HG03103 (cell line): ENCODE measurements around the gene TMEM138.

Experiments used
- ATAC-seq: cut with Tn5 transposase; IDR thresholded peaks from one replicate; pipeline ENCODE4 v1.9.1; 2021; ENCODE audit warnings: low read depth; ENCODE audit not compliant: unreplicated experiment

TMEM138 gene

DNA sequence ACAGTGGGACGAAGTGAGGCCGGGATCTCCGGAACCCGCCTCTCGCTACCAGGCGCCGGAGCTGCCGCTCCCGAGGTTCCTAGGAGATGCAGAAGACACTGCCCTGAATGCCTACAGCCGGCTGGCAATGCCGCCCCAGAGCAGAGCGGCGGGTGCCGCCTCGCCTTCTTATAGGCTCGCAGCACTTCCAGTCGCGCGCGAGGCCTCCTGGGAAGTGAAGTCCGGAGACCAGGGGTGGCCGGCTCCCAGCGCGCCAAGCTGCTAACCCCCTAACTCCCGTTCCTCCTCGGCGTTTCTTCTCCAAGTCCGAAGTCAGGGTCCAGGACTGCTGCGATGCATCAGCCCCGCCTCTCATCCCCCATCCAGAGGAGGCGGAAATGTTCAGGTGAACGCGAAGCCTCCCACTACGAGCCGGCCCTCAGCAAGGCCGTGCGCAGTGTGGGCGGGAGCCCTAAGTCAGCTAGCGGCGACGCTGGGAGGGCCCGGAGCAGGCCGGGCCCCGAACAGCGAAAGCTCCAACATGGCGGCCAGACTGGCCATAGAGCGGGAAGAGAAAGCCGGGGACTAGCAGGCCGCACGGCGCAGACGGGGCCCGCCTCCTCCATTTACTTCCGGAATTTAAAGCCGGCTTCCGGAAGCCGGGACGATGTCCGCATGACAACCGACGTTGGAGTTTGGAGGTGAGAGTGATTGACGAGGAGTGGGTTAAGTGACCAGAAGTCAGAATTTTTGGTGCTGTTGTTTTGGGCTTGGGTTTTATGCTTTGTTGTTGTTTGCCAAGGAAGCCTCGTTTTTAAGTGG lies at the start of gene TMEM138, which contains the start of gene CYB561A3:
TSS of gene TMEM138 (plus strand) at position 634 of the 801 bp plus-strand sequence. CDS start 2,017 bp downstream, outside the sequence.
TSS of gene CYB561A3 (minus strand) at position 142 of the 801 bp plus-strand sequence. CDS start 5,169 bp downstream, outside the sequence.
- peak; percentile 75 for ATAC-seq

- no peak for ATAC-seq
Measured at GRCh38 chr11:61315260-61315659, 46.9 kb upstream of the TMEM138 start.

DNA sequence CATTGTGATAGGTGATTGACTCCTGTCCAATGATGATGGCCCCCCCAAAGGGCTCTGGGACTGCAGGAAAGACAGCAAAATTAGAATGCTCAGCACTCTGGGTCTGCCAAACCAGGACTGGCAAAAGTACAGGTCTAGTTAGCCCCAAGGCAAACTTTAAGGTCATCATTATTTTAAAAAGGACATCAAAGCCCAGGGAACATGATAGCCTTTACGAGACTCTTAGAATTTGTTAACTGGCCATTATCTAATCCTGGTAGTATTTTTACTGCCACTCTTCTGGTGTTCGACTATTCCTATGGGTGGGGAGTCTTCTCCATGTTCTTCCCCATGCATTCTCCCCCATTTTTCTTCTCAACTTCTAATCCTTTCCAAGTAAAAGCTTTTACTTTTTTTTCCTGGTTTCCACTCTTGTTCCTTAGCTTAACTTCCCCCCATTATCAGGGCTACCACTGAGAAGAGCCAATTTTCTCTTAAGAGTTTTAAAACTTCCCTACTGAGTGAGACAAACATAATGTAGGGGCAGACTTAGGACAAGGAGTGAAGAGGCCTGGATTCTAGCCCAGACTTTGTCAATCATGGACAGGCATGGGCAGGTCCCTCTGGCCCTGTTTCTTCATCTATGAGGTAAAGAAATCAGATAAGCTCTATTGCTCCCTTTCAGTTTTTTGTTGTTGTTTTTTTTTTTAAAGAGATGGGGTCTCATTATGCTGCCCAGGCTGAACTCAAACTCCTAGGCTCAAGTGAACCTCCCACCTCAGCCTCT lies 36.3 kb upstream of the TMEM138 start:
- ATAC-seq: no peak

GRCh38 chr11:61327669-61328071 lies 34.5 kb upstream of the TMEM138 start:
- no peak for ATAC-seq

GRCh38 chr11:61328351-61328750 lies 33.8 kb upstream of the TMEM138 start:
- ATAC-seq: no peak

GRCh38 chr11:61329871-61330270 lies 32.3 kb upstream of the TMEM138 start:
- no peak for ATAC-seq

DNA sequence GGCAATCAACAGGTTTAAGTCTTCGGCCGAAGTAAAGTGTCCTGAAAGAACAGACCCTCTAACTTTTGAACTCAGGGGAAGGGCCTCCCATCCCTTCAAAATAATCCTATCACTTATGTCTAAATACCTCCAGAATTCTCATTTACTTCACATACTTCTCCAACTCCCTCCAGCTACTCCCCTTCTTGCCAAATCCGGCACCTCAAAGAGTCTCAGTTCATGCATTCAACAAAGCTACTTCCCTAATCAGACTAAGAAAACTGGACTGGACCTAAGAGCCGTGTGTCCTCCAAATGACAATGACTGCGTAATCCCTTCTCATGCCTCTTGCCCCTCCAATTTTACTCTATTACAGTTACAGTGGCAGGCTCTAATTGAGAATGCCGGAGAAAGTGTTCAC lies 30.5 kb upstream of the TMEM138 start:
- ATAC-seq: no peak

- ATAC-seq: no peak
Measured at GRCh38 chr11:61332281-61332796, 29.8 kb upstream of the TMEM138 start.

DNA sequence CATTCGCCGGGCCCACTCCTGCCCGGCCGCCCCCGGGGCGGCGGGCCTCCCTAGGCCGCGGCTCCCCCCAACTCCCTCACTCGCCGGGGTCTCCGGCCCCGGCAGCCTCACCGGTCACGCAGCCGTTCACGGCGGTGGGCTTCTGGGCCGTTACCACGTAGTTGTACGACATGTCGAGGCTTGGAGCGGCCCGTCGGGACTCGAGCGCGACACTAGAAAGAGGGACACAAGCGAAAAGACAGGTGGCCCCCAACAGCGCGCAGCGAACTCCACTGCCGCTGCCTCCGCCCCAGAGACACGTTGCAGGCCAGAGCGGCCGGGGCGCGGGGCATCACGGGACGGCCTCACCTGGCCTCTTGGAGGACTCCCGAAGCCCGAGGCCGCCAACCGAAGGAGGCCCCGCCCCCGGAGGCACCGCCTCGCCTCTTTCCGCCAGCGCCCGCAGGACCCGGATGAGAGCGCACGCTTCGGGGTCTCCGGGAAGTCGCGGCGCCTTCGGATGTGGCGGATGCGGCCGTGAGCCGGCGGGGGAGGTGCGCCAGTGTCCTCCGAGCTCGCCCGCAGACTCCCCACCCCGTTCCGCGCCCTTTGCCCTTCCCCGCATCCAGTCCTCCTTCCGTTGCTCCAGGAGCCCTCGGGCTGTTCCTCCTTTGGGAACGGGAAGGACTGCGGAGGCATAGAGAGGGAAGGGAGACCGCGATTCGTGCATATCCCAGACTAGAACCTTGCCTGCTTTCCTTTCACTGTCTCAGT lies 29.2 kb upstream of the TMEM138 start, which contains the start of the genes DDB1 and TKFC:
TSS of gene DDB1 (minus strand) at position 309 of the 753 bp plus-strand sequence. CDS start at position 172, 137 bp downstream.
TSS of gene TKFC (plus strand) at position 432 of the 753 bp plus-strand sequence. CDS start 1,501 bp downstream, outside the sequence.
- ATAC-seq: peak; percentile 82

DNA sequence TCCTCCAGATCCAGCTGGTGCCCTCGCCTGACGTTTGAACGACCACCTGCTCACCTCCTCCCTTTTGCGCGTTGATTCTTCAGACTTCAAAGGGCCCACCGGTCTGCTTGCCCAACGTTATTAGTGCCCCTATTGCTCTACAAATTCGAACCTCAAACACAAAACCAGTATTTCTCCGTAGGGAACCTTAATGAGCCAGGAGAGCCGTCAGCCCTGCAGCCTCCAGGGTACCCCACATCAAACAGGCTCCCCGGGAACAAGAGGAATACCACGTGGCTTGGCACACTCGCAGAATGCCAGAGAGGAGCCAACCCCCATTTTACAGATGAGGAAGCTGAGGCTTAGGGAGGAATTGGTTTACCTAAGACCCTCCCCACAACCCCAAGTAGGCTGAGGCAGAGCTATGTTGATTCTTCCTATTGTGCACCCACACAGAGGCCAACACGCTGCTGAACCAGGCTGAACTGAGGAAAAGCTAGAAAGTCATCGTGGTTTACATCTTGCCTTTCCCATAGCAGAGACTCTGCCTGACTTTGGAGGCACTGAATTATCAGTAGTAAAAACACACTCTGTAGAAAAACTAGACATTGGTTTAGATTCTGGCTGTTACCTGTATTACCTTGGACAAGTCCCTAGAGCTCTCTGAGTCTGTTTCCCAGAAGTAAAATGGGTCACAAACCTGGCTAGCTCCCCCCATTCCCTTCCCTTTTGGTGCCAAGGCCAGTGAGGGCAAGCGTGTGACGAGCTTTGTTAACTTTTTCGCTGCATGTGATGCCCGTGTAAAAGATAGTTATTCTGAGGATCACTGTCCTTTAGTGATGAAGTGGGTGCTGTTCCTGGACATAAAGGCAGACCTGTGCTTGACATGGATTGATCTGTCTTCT lies 28.4 kb upstream of the TMEM138 start:
- ATAC-seq: no peak

DNA sequence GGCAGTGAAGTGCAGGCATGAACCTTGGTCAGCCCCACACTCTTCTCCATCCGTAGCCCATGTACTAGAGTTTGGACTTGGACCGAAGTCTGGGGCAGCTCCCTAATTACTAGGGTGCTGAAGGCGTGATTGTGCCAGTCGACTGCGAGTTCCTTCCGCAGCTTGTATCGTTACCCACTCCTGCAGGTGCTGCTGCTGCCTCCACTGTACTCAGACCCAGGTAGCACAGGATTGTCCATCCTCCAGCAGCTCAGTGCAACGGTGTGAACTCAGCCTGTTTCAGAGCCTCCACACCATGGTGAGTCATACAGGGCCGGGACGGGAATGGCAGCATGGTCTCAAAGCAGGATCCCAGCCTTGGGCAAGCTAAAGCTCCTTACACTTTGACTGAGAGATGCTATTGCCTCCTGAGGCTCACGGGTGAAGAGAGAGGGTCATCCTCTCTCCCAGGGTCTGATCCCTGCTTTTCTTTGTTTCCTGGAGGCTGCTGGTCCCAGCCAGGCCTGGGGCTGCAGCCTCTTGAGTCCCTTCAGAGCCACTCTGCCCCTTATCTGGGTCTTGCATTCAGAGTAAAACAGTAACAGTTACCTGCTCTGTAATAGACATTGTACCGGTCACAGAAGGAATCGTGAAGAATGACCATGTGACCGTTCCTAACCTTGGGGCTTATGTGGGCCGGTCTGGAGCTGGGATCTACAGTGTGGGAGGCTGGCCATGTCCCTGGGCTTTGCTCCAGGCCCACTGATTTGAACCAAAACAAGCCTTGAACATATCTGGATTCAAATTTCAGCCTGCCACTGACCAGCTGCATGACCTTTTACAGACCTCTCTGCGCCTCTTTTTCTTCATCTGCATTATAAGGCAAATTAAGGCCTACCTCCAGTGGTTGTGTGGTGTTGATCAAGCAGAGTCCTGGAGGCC lies 27.5 kb upstream of the TMEM138 start:
- no peak for ATAC-seq

DNA sequence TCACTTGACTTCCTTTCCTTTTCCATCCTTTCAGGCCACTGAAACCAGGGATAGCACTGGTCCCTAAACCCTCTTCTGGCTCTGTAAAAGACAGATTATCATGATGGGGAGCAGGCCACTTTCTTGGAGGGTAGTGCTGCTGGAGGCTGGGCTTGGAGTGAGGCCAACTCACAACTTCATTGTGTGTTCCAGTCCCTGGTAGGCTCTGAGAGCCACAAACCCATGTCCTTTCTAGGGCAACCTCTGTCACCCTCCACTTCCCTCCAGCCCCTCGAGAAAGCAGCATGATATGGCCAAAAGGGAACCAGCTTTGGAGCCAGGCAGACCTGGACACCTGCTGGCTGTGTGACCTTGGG lies 26.8 kb upstream of the TMEM138 start:
- no peak for ATAC-seq

GRCh38 chr11:61336171-61336935 lies 25.8 kb upstream of the TMEM138 start:
- ATAC-seq: peak; percentile 50

DNA sequence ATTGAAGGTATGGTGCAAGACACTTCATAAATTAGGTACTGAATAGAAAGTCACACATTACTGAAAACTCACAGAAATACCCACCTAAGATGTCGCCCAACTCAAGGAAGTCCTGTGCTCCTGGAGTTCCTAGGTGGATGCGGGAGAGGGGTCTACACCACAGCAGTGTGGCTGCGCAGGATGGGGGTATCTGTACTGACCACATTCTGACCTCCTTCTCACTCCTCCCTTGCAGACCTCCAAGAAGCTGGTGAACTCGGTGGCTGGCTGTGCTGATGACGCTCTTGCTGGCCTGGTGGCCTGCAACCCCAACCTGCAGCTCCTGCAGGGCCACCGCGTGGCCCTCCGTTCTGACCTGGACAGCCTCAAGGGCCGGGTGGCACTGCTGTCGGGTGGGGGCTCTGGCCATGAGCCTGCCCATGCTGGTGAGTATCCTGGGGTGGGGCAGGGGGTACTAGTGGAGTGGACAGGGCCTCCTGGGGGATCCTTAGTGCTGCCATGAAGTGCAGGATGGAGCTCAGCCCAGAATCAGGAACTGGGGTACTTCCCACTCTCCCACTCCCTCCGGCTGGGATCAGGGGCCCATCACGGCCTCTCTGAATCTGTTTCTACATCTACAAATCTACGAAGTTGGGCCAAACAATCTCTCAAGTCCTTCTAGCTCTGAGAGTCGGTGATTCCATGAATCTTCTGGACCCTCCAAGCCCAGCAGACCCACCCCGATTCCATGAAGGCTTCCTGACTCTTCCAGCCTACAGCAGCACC lies 24.3 kb upstream of the TMEM138 start:
- ATAC-seq: no peak

DNA sequence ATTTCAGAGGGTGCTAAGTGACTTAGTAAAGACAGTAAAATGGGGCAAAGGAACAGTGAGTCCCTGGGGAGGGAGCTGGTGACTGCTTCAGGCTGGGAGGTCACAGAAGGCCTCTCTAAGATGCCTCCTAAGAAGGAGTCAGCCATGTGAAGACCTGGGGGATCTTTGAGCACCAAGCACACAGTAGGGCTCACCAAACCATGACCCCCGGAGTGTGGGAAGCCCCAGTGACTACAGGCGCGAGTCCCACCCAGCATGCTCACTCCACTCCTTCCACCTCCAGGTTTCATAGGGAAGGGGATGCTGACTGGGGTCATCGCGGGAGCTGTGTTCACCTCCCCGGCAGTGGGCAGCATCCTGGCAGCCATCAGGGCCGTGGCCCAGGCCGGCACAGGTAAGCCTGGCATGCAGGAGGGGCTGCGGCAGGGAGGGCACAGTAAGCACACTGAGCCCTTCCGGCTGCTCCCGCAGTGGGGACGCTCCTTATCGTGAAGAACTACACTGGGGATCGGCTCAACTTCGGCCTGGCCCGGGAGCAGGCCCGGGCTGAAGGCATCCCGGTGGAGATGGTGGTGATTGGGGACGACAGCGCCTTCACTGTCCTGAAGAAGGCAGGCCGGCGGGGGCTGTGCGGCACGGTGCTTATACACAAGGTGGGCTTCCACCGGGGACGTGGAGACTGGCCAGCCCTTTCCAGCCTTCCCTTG lies 23.2 kb upstream of the TMEM138 start:
- ATAC-seq: no peak

GRCh38 chr11:61339490-61339878 lies 22.7 kb upstream of the TMEM138 start:
- no peak for ATAC-seq
